ENCODE data around the gene FBXW7.

FBXW7 gene

GRCh38 chr4:152401424-152401823, 134.5 kb downstream of the FBXW7 start (continued):
- TF ChIP-seq TCF4 (CRISPR knock-in tag; IDR thresholded peaks at IDR 0.05; ENCODE audit: borderline replicate concordance) (no peak), OSR1 (CRISPR knock-in tag; IDR thresholded peaks at IDR 0.05) (no peak), ZFP3 (CRISPR knock-in tag; IDR thresholded peaks at IDR 0.05) (no peak), ZFP30 (CRISPR knock-in tag; IDR thresholded peaks at IDR 0.05) (no peak), SNAI2 (CRISPR knock-in tag; IDR thresholded peaks at IDR 0.05) (no peak), POU6F1 (CRISPR knock-in tag; IDR thresholded peaks at IDR 0.05; ENCODE audit: borderline replicate concordance, low read depth) (no peak)

DNA sequence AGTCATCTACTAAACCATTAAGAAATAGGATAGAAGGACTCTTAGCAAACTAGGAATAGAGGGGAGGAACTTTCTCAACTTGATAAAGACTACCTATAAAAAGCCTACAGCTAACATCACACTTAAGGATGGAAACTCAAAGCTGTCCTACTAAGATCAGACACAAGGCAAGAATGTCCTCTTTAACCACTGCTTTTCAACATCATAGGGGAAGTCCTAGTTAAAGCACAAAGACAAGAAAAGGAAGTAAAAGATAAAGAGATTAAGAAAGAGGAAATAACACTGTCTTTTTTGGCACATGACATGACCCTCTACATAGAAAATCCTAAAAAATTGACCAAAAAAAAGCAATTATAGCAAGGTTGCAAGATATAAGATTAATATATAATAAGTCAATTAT, 136.6 kb downstream of the FBXW7 start:
- no peak for ATAC-seq
- TF ChIP-seq, protein P1, sequence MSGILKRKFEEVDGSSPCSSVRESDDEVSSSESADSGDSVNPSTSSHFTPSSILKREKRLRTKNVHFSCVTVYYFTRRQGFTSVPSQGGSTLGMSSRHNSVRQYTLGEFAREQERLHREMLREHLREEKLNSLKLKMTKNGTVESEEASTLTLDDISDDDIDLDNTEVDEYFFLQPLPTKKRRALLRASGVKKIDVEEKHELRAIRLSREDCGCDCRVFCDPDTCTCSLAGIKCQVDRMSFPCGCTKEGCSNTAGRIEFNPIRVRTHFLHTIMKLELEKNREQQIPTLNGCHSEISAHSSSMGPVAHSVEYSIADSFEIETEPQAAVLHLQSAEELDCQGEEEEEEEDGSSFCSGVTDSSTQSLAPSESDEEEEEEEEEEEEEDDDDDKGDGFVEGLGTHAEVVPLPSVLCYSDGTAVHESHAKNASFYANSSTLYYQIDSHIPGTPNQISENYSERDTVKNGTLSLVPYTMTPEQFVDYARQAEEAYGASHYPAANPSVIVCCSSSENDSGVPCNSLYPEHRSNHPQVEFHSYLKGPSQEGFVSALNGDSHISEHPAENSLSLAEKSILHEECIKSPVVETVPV (CRISPR knock-in tag; IDR thresholded peaks at IDR 0.05): no peak
- TF ChIP-seq, protein P2, sequence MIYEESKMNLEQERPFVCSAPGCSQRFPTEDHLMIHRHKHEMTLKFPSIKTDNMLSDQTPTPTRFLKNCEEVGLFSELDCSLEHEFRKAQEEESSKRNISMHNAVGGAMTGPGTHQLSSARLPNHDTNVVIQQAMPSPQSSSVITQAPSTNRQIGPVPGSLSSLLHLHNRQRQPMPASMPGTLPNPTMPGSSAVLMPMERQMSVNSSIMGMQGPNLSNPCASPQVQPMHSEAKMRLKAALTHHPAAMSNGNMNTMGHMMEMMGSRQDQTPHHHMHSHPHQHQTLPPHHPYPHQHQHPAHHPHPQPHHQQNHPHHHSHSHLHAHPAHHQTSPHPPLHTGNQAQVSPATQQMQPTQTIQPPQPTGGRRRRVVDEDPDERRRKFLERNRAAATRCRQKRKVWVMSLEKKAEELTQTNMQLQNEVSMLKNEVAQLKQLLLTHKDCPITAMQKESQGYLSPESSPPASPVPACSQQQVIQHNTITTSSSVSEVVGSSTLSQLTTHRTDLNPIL (CRISPR knock-in tag; IDR thresholded peaks at IDR 0.05; ENCODE audit: low read depth): no peak
- TF ChIP-seq, protein P3, sequence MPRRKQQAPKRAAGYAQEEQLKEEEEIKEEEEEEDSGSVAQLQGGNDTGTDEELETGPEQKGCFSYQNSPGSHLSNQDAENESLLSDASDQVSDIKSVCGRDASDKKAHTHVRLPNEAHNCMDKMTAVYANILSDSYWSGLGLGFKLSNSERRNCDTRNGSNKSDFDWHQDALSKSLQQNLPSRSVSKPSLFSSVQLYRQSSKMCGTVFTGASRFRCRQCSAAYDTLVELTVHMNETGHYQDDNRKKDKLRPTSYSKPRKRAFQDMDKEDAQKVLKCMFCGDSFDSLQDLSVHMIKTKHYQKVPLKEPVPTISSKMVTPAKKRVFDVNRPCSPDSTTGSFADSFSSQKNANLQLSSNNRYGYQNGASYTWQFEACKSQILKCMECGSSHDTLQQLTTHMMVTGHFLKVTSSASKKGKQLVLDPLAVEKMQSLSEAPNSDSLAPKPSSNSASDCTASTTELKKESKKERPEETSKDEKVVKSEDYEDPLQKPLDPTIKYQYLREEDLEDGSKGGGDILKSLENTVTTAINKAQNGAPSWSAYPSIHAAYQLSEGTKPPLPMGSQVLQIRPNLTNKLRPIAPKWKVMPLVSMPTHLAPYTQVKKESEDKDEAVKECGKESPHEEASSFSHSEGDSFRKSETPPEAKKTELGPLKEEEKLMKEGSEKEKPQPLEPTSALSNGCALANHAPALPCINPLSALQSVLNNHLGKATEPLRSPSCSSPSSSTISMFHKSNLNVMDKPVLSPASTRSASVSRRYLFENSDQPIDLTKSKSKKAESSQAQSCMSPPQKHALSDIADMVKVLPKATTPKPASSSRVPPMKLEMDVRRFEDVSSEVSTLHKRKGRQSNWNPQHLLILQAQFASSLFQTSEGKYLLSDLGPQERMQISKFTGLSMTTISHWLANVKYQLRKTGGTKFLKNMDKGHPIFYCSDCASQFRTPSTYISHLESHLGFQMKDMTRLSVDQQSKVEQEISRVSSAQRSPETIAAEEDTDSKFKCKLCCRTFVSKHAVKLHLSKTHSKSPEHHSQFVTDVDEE (CRISPR knock-in tag; IDR thresholded peaks at IDR 0.05): no peak
- TF ChIP-seq ZFP3 (CRISPR knock-in tag; IDR thresholded peaks at IDR 0.05): no peak
- no peak for TF ChIP-seq SNAI2 (CRISPR knock-in tag; IDR thresholded peaks at IDR 0.05)
- TF ChIP-seq OSR1 (CRISPR knock-in tag; IDR thresholded peaks at IDR 0.05): no peak

- peak; percentile 51; the same call in 1 of the 3 replicates for ATAC-seq
- TF ChIP-seq ISL1 (CRISPR knock-in tag; IDR thresholded peaks at IDR 0.05): no peak
- TF ChIP-seq OSR1 (CRISPR knock-in tag; IDR thresholded peaks at IDR 0.05): no peak
- no peak for TF ChIP-seq GLIS3 (CRISPR knock-in tag; IDR thresholded peaks at IDR 0.05)
- TF ChIP-seq, protein P2 (CRISPR knock-in tag; IDR thresholded peaks at IDR 0.05; ENCODE audit: low read depth): no peak
- no peak for TF ChIP-seq CSDC2 (CRISPR knock-in tag; IDR thresholded peaks at IDR 0.05)
- TF ChIP-seq ZFP30 (CRISPR knock-in tag; IDR thresholded peaks at IDR 0.05): no peak
- TF ChIP-seq POU6F1 (CRISPR knock-in tag; IDR thresholded peaks at IDR 0.05; ENCODE audit: borderline replicate concordance, low read depth): no peak
- TF ChIP-seq ZFP3 (CRISPR knock-in tag; IDR thresholded peaks at IDR 0.05): no peak
- TF ChIP-seq, protein P3 (CRISPR knock-in tag; IDR thresholded peaks at IDR 0.05): no peak
- no peak for TF ChIP-seq ZNF8 (CRISPR knock-in tag; IDR thresholded peaks at IDR 0.05)
- TF ChIP-seq PPARA (CRISPR knock-in tag; IDR thresholded peaks at IDR 0.05; ENCODE audit: borderline replicate concordance): no peak
- no peak for TF ChIP-seq TCF4 (CRISPR knock-in tag; IDR thresholded peaks at IDR 0.05; ENCODE audit: borderline replicate concordance)
- TF ChIP-seq BACH2 (CRISPR knock-in tag; IDR thresholded peaks at IDR 0.05; ENCODE audit: borderline replicate concordance): no peak
- TF ChIP-seq TOX (CRISPR knock-in tag; IDR thresholded peaks at IDR 0.05; ENCODE audit: borderline replicate concordance): no peak
These were observed 137.8 kb downstream of the FBXW7 start for GRCh38 chr4:152398060-152398459.
